IMR-90 (cell line): ENCODE data around the gene AHI1. TPM values are rescaled to one million over a fixed set of nuclear protein-coding genes. Genes with fewer than 3 reads are reported as not detected.

ENCODE experiments used
- ATAC-seq: fragments of 200-7000 bp; cut with Tn5 transposase; 2 replicates; pipeline ENCODE4 v1.9.1; 2020; ENCODE audit warnings: low read depth, mild to moderate bottlenecking, moderate library complexity
- BruUV-seq: library from RNA; stranded (reverse); fragments of 400-500 nt; replicated peaks from 2 replicates; lab custom pipeline; 2021; lab: Mats Ljungman, UMichigan
- CTCF ChIA-PET: fragments of 300-600 bp; formaldehyde crosslinking; extraction: SDS; loops from one replicate; lab custom pipeline; 2021; ENCODE audit warnings: antibody characterized with exemption; lab: Yijun Ruan, JAX
- POLR2A ChIA-PET: fragments of 300-600 bp; sonication (Branson Sonifier 250); formaldehyde crosslinking; loops from one replicate; lab custom pipeline; 2022; ENCODE audit warnings: antibody characterized with exemption; ENCODE audit not compliant: unreplicated experiment; lab: Charles Lee
- DNase-seq: peaks from one replicate; pipeline ENCODE4 v3.0.0; 2013
- H2AFZ ChIP-seq: replicated peaks from 2 replicates; pipeline ENCODE3; 2013; ENCODE audit warnings: low read length, mild to moderate bottlenecking; ENCODE audit not compliant: poor library complexity
- H2AK5ac ChIP-seq: 2 replicates; pipeline ENCODE4 v1.6.1; 2013; ENCODE audit warnings: low read depth, low read length, inconsistent platforms
- H2AK9ac ChIP-seq: replicated peaks from 2 replicates; pipeline ENCODE3; 2013; ENCODE audit warnings: mild to moderate bottlenecking, low read depth, low read length, moderate library complexity; ENCODE audit not compliant: poor library complexity
- H2BK120ac ChIP-seq: 2 replicates; pipeline ENCODE4 v1.6.1; 2013; ENCODE audit warnings: low read depth, low read length, inconsistent platforms
- H2BK15ac ChIP-seq: 3 replicates; pipeline ENCODE4 v1.6.1; 2013; ENCODE audit warnings: low read depth, low read length, inconsistent platforms
- H2BK20ac ChIP-seq: 2 replicates; pipeline ENCODE4 v1.6.1; 2013; ENCODE audit warnings: low read depth, mild to moderate bottlenecking, inconsistent platforms, low read length, moderate library complexity
- H2BK5ac ChIP-seq: 2 replicates; pipeline ENCODE4 v1.6.1; 2013; ENCODE audit warnings: mild to moderate bottlenecking, low read depth, low read length, inconsistent platforms; ENCODE audit not compliant: poor library complexity, severe bottlenecking
- H3K14ac ChIP-seq: replicated peaks from 2 replicates; pipeline ENCODE4 v1.6.1; 2013; ENCODE audit warnings: low read depth, low read length, inconsistent platforms
- H3K18ac ChIP-seq: 2 replicates; pipeline ENCODE4 v1.6.1; 2013; ENCODE audit warnings: low read depth, low read length, control low read depth
- H3K23ac ChIP-seq: 2 replicates; pipeline ENCODE4 v1.6.1; 2013; ENCODE audit warnings: low read depth, low read length, inconsistent platforms
- H3K27ac ChIP-seq: 2 replicates; pipeline ENCODE4 v1.5.1; 2013; ENCODE audit warnings: mild to moderate bottlenecking, control low read depth, low read length; ENCODE audit not compliant: insufficient read depth
- H3K27me3 ChIP-seq: 2 replicates; pipeline ENCODE4 v1.6.1; 2013; ENCODE audit warnings: low read length; ENCODE audit not compliant: control insufficient read depth, insufficient read depth
- H3K36me3 ChIP-seq: 2 replicates; pipeline ENCODE4 v1.6.1; 2013; ENCODE audit warnings: low read length, mixed read lengths; ENCODE audit not compliant: control insufficient read depth, insufficient read depth
- H3K4ac ChIP-seq: 2 replicates; pipeline ENCODE4 v1.6.1; 2013; ENCODE audit warnings: low read depth, low read length, inconsistent platforms
- H3K4me1 ChIP-seq: 2 replicates; pipeline ENCODE4 v1.6.1; 2013; ENCODE audit warnings: low read length, mixed read lengths; ENCODE audit not compliant: control insufficient read depth, insufficient read depth
- H3K4me2 ChIP-seq: 2 replicates; pipeline ENCODE4 v1.6.1; 2013; ENCODE audit warnings: low read depth, mild to moderate bottlenecking, control low read depth, low read length, moderate library complexity
- H3K4me3 ChIP-seq: 2 replicates; pipeline ENCODE4 v1.5.1; 2013; ENCODE audit warnings: low read depth, mild to moderate bottlenecking, control low read depth, low read length, moderate library complexity; ENCODE audit not compliant: insufficient read depth
- H3K56ac ChIP-seq: 2 replicates; pipeline ENCODE4 v1.6.1; 2013; ENCODE audit warnings: low read length, inconsistent platforms; ENCODE audit not compliant: insufficient read depth; ENCODE audit errors: extremely low read depth
- H3K79me1 ChIP-seq, 2 experiments: 2 replicates each; pipeline ENCODE4 v1.6.1; 2013; ENCODE audit warnings: low read length in 2 of 2, inconsistent platforms in 1 of 2, low read depth in 1 of 2
- H3K9ac ChIP-seq: 2 replicates; pipeline ENCODE4 v1.6.1; 2013; ENCODE audit warnings: low read depth, low read length, control low read depth
- H3K9me1 ChIP-seq: 2 replicates; pipeline ENCODE4 v1.6.1; 2013; ENCODE audit warnings: low read length, inconsistent platforms; ENCODE audit not compliant: insufficient read depth
- H3K9me3 ChIP-seq: 2 replicates; pipeline ENCODE4 v1.6.1; 2013; ENCODE audit warnings: low read length; ENCODE audit not compliant: control insufficient read depth, insufficient read depth
- H4K20me1 ChIP-seq: 2 replicates; pipeline ENCODE4 v1.6.1; 2013; ENCODE audit warnings: low read length, inconsistent platforms; ENCODE audit not compliant: insufficient read depth
- H4K5ac ChIP-seq: 2 replicates; pipeline ENCODE4 v1.6.1; 2013; ENCODE audit warnings: mild to moderate bottlenecking, low read depth, low read length, control low read depth
- H4K8ac ChIP-seq, 2 experiments: 2 replicates each; pipeline ENCODE4 v1.6.1; 2013; ENCODE audit warnings: low read depth in 2 of 2, low read length in 2 of 2, control low read depth in 1 of 2, inconsistent platforms in 1 of 2
- H4K91ac ChIP-seq: 2 replicates; pipeline ENCODE4 v1.6.1; 2013; ENCODE audit warnings: low read depth, low read length, inconsistent platforms; ENCODE audit not compliant: insufficient read depth
- BHLHE40 ChIP-seq: fragments of 150-350 bp; IDR thresholded peaks from 2 replicates; pipeline ENCODE4 v1.6.1; 2016; ENCODE audit warnings: mild to moderate bottlenecking, low read depth, low read length
- CEBPB ChIP-seq: IDR thresholded peaks from 2 replicates; pipeline ENCODE4 v1.6.1; 2012; ENCODE audit warnings: low read depth, low read length, improper control_type of control experiment
- CHD1 ChIP-seq: IDR thresholded peaks from 2 replicates; pipeline ENCODE4 v1.6.1; 2012; ENCODE audit warnings: low read depth, low read length, improper control_type of control experiment
- ELK1 ChIP-seq: fragments of 150-350 bp; IDR thresholded peaks from 2 replicates; pipeline ENCODE4 v1.6.1; 2016; ENCODE audit warnings: low read depth, mild to moderate bottlenecking, low read length, moderate library complexity, borderline replicate concordance
- FOS ChIP-seq: fragments of 150-350 bp; IDR thresholded peaks from 2 replicates; pipeline ENCODE4 v1.6.1; 2016; ENCODE audit warnings: low read depth, low read length
- MAFK ChIP-seq: IDR thresholded peaks from 2 replicates; pipeline ENCODE4 v1.6.1; 2012; ENCODE audit warnings: low read depth, low read length, improper control_type of control experiment
- MAZ ChIP-seq: IDR thresholded peaks from 2 replicates; pipeline ENCODE4 v1.6.1; 2012; ENCODE audit warnings: low read depth, mild to moderate bottlenecking, low read length, improper control_type of control experiment, moderate library complexity, borderline replicate concordance
- MXI1 ChIP-seq: IDR thresholded peaks from 2 replicates; pipeline ENCODE4 v1.6.1; 2012; ENCODE audit warnings: low read depth, mild to moderate bottlenecking, low read length, moderate library complexity, borderline replicate concordance
- POLR2A ChIP-seq: IDR thresholded peaks from 2 replicates; pipeline ENCODE4 v1.6.1; 2012; ENCODE audit warnings: mild to moderate bottlenecking, low read depth, low read length
- RAD21 ChIP-seq: IDR thresholded peaks from 2 replicates; pipeline ENCODE4 v1.6.1; 2012; ENCODE audit warnings: low read length, improper control_type of control experiment
- RCOR1 ChIP-seq: IDR thresholded peaks from 2 replicates; pipeline ENCODE4 v1.6.1; 2012; ENCODE audit warnings: mild to moderate bottlenecking, low read length, improper control_type of control experiment; ENCODE audit not compliant: insufficient replicate concordance
- RFX5 ChIP-seq: IDR thresholded peaks from 2 replicates; pipeline ENCODE4 v1.8.0; 2012; ENCODE audit warnings: low read depth, mild to moderate bottlenecking, low read length, moderate library complexity
- SMC3 ChIP-seq: fragments of 150-350 bp; IDR thresholded peaks from 2 replicates; pipeline ENCODE4 v1.6.1; 2016; ENCODE audit warnings: low read depth, mild to moderate bottlenecking, antibody characterized with exemption, low read length, moderate library complexity
- WGBS, 2 experiments: methylation state at CpG; one replicate each; pipeline versions ENCODE4 v1.1.5 to v1.1.7; 2013; ENCODE audit warnings: missing lambda C conversion rate in 2 of 2; ENCODE audit not compliant: insufficient read length in 1 of 2; ENCODE audit errors: extremely low coverage in 2 of 2; 5-methylcytosine and 5-hydroxymethylcytosine counted together
- dilution Hi-C: fragments of 300-500 bp; cut with HindIII; formaldehyde crosslinking; loops from one replicate; pipeline ENCODE4 v1.14.3; 2018; ENCODE audit warnings: low sequenced_read_pairs; ENCODE audit not compliant: unreplicated experiment
- in situ Hi-C: fragments of 300-500 bp; cut with MboI; formaldehyde crosslinking; loops from 3 replicates; pipeline ENCODE4 v1.14.3; 2019; ENCODE audit warnings: low sequenced_read_pairs, inconsistent platforms, mixed read lengths
- intact Hi-C: fragments of 100-400 bp; cut with micrococcal nuclease; formaldehyde crosslinking; loops from 2 replicates; pipeline ENCODE4 v1.10.0; 2022
- polyA plus RNA-seq, 3 experiments: library from polyadenylated mRNA; depleted of rRNA; stranded (reverse); fragments of >200 nt; gene quantifications; 2 replicates each; pipeline ENCODE4 v1.2.3, GENCODE V29; 2012; ENCODE audit warnings: low replicate concordance in 1 of 3
- total RNA-seq: library from RNA; depleted of rRNA; stranded (reverse); fragments of >200 nt; gene quantifications from 2 replicates; pipeline ENCODE4 v1.2.3, GENCODE V29; 2012
- TF ChIP-seq, protein P1 (sequence below): fragments of 150-350 bp; IDR thresholded peaks from 2 replicates; pipeline ENCODE4 v1.6.1; 2017; ENCODE audit warnings: mild to moderate bottlenecking, antibody characterized with exemption, low read length, low read depth

AHI1 gene
- total and polyA plus RNA-seq, 2 of the 4 experiments (the other 2 are of a cell fraction), result 9.5 to 19.4 TPM

DNA sequence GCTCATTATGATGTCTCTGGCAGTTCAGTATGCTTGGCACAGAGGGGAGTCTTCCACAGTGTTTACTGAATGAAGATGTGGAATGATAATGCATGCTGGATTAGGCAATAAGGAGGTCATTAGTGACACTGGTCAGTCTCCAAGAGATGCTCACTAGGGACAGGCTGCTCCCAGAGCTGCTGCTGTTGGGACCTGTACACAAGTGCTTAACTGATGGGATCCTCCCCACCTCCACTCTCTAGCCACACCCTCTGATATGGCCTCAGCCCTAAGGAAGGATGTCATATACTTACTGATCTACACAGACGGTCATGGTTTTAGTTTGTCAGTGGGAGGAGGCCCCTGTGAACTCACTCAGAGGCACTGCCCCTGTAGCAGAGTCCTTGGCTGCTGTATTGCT lies 243.1 kb downstream of the AHI1 start:
- H3K14ac ChIP-seq, result no peak overlapping the region
- no TSS peak for BruUV-seq
- H4K20me1 ChIP-seq, result no peaks in the 10 kb centered on the region
- H2AK5ac ChIP-seq, result no peak overlapping the region
- H3K27ac ChIP-seq, result no peak overlapping the region
- no peak overlapping the region for H2AFZ ChIP-seq
- no peak for TF ChIP-seq CEBPB
- TF ChIP-seq SMC3, result no peak
- TF ChIP-seq, protein P1, sequence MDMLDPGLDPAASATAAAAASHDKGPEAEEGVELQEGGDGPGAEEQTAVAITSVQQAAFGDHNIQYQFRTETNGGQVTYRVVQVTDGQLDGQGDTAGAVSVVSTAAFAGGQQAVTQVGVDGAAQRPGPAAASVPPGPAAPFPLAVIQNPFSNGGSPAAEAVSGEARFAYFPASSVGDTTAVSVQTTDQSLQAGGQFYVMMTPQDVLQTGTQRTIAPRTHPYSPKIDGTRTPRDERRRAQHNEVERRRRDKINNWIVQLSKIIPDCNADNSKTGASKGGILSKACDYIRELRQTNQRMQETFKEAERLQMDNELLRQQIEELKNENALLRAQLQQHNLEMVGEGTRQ, result no peak
- no peak for TF ChIP-seq RCOR1
- TF ChIP-seq BHLHE40, result no peak
- TF ChIP-seq MXI1, result no peak
- TF ChIP-seq CHD1, result no peak
- no peak for TF ChIP-seq MAZ
- no peak for TF ChIP-seq POLR2A
- no peak for TF ChIP-seq RFX5
- TF ChIP-seq RAD21, result no peak
- TF ChIP-seq FOS, result no peak
- no peak for TF ChIP-seq ELK1
- TF ChIP-seq MAFK, result no peak
- H3K56ac ChIP-seq, result no peak overlapping the region
- intact Hi-C loops, result no loop called here
- H3K9ac ChIP-seq, result no peak overlapping the region
- H3K18ac ChIP-seq, result no peak overlapping the region
- no peak overlapping the region for H3K4me2 ChIP-seq
- H2BK5ac ChIP-seq, result no peak overlapping the region
- CTCF ChIA-PET, result no interaction called here
- no peak overlapping the region for H2BK20ac ChIP-seq
- H2BK15ac ChIP-seq, result no peak overlapping the region
- no peaks in the 10 kb centered on the region; the same call in 1 of the 2 replicates for H3K4me1 ChIP-seq
- H4K8ac ChIP-seq, result no peak overlapping the region
- no peak overlapping the region for H3K4ac ChIP-seq
- no peak overlapping the region for H4K91ac ChIP-seq
- H2AK9ac ChIP-seq, result no peak overlapping the region
- in situ Hi-C loops, result no loop called here
- no peaks in the 10 kb centered on the region for H3K9me1 ChIP-seq
- no peak for DNase-seq
- POLR2A ChIA-PET, result no interaction called here
- no peak overlapping the region for H3K23ac ChIP-seq
- H2BK120ac ChIP-seq, result no peak overlapping the region
- H3K9me3 ChIP-seq, result no peaks in the 10 kb centered on the region
- H3K36me3 ChIP-seq, result no peaks in the 10 kb centered on the region
- no peak overlapping the region for H4K5ac ChIP-seq
- no peak overlapping the region for H3K4me3 ChIP-seq
- no peaks in the 10 kb centered on the region for H3K79me1 ChIP-seq
- H3K27me3 ChIP-seq, result peaks cover 5% of the 10 kb centered on the region; the same call in 1 of the 2 replicates
- WGBS, 2 experiments, result no CpG with 5 or more reads among the region's 1 CpG
- dilution Hi-C loops, result no loop called here
- no peak for ATAC-seq
